Peyer's patch (tissue), 4 donors: ENCODE data around the gene RAB27B.
"Not testable (repeated sequence)": the region's sequence is repeated elsewhere in the genome, so short reads cannot be mapped to it uniquely, and the experiment has no call there.

ENCODE experiments used
- POLR2A ChIP-seq, 2 donors: fragments of 450-650 bp; IDR thresholded peaks; one replicate each; pipeline ENCODE4 v1.5.1; 2017; ENCODE audit warnings: antibody characterized with exemption in 2 of 2, mild to moderate bottlenecking in 2 of 2, moderate library complexity in 2 of 2
- TF ChIP-seq, protein P1 (sequence below), 6 experiments: fragments of 450-650 bp in 4 of 6; fragments of 200-600 bp in 2 of 6; sonication (generic) in 1 of 6; IDR thresholded peaks; one replicate each; pipeline ENCODE4 v1.5.1; 2017 to 2019; ENCODE audit warnings: antibody characterized with exemption in 6 of 6, mild to moderate bottlenecking in 3 of 6, moderate library complexity in 1 of 6

DNA sequence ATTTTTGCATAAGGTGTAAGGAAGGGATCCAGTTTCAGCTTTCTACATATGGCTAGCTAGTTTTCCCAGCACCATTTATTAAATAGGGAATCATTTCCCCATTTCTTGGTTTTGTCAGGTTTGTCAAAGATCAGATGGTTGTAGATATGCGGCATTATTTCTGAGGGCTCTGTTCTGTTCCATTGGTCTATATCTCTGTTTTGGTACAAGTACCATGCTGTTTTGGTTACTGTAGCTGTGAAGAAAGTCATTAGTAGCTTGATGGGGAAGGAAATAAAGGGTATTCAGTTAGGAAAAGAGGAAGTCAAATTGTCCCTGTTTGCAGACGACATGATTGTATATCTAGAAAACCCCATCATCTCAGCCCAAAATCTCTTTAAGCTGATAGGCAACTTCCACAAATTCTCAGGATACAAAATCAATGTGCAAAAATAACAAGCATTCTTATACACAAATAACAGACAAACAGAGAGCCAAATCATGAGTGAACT is 7.4 kb upstream of the RAB27B start:
- TF ChIP-seq POLR2A (IDR thresholded peaks at IDR 0.05): not testable (repeated sequence)
- TF ChIP-seq, protein P1, sequence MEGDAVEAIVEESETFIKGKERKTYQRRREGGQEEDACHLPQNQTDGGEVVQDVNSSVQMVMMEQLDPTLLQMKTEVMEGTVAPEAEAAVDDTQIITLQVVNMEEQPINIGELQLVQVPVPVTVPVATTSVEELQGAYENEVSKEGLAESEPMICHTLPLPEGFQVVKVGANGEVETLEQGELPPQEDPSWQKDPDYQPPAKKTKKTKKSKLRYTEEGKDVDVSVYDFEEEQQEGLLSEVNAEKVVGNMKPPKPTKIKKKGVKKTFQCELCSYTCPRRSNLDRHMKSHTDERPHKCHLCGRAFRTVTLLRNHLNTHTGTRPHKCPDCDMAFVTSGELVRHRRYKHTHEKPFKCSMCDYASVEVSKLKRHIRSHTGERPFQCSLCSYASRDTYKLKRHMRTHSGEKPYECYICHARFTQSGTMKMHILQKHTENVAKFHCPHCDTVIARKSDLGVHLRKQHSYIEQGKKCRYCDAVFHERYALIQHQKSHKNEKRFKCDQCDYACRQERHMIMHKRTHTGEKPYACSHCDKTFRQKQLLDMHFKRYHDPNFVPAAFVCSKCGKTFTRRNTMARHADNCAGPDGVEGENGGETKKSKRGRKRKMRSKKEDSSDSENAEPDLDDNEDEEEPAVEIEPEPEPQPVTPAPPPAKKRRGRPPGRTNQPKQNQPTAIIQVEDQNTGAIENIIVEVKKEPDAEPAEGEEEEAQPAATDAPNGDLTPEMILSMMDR (IDR thresholded peaks at IDR 0.05): not testable (repeated sequence)
